Fibroblast of skin of right quadriceps (primary cell): ENCODE data around the gene CPSF4L.
"Not testable (repeated sequence)": the region's sequence is repeated elsewhere in the genome, so short reads cannot be mapped to it uniquely, and the experiment has no call there.

ENCODE experiments used
- DNase-seq: peaks from one replicate; pipeline ENCODE4 v3.0.0-alpha.2; 2013

Gene CPSF4L

DNA sequence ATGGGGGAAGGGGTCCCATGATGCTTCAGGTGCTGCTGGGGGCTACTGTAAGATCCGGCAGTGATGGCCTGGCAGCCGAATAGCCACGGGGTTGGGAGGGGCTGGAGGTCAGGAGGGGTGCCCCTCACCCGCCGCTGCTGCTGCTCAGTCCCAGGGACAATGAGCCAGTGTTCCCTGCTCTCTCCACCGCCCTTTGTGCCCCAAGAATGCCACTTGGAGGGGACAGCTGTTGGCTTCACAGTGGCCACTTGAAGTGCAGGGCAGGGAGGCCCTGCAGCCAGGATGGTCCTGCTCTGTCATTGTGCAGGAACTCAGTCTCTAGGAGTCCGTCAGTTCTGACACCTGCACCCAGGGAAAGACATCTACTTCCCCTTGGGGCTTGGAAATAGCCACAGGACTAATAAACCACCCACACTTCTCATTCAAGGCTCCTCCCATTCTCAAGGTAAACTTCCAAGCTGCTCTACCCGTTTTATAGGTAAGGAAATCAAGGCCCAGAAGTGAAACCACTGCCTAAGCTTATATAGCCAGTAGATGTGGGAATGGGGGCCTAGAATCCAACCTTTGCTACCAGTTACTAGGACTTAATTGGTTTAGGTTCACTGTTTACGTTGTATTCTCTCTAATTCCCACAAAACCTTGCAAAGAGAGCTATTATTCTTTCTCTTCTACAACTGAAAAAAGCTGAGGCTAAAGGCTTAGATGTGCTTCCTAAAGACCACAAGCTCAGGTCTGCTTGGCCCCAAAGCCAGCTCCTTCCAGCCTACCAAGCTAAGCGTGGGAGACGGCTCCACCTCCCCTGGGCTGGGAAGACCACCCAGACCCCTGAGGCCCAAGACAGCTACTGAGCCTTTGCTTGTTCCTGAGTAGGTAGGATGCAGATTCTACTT, 6.2 kb upstream of the CPSF4L start:
- no peak for DNase-seq

DNA sequence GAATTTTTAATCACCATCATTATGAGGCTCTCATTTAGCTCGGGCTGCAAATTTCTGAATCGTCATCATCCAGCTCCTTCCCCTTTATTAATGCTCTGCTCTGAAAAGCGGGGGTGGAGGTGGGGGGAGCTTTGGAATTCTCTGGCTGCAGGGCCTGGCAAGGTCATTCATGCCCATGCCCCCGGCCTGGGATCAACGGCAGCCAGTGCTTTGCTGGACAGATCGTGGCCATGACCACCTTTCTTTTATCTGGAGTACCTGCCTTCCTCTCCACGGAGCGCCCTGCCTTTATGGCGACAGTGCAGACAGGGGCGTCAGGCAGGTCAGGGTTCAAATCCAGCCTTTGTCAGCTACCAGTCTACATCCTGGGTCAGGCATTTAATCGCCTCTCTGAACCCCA, 5.1 kb upstream of the CPSF4L start:
- DNase-seq = no peak

DNA sequence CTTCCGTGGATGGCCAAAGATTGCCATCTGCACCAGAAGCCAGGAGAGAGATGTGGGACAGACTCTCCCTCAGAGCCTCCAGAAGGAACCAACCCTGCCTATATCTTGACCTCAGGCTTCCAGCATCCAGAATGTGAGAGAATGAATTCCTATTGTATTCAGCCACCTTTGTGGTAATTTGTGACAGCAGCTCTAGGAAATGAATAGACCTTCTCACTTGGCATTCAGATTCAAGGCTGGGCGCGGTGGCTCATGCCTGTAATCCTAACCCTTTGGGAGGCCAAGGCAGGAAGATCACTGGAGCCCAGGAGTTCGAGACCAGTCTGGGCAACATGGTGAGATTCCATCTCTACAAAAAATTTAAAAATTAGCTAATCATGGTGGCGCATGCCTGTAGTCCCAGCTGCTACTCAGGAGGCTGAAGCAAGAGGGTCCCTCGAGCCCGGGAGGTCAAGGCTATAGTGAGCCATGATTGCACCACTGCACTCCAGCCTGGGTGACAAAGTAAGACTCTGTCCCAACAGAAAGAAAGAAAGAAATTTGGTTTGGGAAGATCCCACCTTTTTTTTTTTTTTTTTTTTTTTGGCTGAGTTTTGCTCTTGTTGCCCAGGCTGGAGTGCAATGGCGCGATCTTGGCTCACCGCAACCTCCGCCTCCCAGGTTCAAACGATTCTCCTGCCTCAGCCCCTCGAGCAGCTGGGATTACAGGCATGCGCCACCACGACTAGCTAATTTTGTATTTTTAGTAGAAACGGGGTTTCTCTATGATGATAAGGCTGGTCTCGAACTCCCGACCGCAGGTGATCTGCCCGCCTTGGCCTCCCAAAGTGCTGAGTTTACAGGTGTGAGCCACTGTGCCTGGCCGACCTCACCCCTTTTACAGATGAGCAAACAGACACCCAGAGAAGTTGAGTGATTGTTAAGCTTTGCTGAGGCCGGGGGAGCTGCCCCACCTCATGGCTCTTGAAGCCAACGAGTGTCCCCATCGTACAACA, 4.3 kb upstream of the CPSF4L start:
- no peak for DNase-seq

- DNase-seq = not testable (repeated sequence)
Measured at GRCh38 chr17:73264448-73264847, 2.8 kb upstream of the CPSF4L start.

- peak; percentile 71 for DNase-seq
Measured at GRCh38 chr17:73262676-73263642, 1.3 kb upstream of the CPSF4L start.

- no peak for DNase-seq
Measured at GRCh38 chr17:73261952-73262675, 434 bp upstream of the CPSF4L start.

DNA sequence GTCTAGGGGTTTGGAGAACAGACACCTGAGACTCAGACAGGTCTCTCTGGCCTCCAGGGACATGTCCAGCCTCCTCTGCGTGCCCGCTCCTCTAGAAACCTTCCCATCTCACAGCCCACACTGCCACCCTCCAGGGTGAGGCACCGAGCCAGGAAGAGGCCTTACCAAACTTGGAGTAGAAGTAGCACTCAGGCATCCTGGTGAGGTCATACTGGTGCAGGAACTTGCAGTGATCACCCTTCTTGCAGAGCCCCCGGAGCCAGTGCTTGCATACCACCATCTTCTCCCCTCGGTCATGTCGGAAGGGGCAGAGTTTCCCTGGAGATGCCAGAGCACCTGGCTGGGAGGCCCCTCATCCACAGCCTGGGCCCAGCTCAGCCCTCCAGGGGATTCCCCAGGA, 4.2 kb downstream of the CPSF4L start:
- DNase-seq = no peak

GRCh38 chr17:73256220-73256619, 5.5 kb downstream of the CPSF4L start:
- no peak for DNase-seq

- peak; percentile 17 for DNase-seq
Measured at GRCh38 chr17:73255671-73256181, 6.0 kb downstream of the CPSF4L start.

DNA sequence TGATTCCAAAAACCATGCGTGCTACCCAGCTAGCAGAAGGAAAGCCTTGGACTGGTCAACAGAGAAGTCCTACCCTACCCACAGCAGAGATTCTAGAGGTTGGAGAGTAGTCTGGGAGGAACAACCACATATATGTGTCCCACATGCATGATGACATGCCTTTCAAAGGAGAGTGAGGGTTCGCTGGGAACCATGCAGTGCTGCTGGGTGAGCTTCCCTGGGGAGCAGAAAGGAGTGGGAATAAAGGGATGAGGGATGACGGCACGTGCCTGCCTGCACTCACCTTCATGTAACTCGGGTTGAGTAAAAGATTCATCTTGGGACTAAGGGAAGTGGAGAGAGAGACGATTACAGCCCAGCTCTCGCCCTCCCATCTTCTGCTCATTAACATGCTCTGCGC, 9.8 kb downstream of the CPSF4L start:
- no peak for DNase-seq

DNA sequence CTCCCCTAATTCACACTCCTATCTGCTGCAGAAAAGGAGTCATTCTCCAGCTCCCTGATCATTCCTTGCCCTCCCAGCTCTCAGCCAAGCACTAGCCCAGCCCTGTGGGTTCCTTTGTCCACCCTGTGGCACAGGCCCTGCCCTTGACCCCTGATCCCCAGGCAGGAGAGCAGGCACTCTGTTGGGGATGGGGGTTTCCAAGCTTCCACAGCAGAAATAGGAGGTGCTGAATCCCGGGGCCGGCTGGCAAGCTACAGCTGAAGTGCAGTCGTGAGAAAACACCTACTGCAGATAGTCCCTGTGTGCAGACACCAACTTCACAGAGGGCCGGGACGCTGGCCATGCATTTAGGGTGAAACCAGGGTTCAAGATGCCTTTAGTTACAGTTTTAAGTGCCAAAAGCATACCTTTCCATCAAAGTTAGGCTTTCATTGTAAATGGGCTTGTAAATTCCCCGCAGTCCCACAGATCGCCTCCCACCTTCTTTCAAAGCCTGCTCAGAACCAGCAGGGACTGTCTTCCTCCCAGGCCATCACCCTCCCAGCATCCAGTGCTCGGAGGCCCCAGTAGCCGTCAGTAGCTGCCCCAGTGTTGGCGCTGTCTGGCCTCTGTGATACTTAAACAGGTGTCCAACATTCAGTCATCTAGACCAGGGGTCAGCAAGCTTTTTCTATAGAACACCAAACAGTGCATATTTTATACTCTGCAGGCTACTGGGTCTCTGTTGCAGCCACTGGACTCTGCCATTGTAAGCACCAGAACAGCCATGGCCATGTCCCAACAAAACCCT, 10.6 kb downstream of the CPSF4L start:
- DNase-seq = no peak

DNA sequence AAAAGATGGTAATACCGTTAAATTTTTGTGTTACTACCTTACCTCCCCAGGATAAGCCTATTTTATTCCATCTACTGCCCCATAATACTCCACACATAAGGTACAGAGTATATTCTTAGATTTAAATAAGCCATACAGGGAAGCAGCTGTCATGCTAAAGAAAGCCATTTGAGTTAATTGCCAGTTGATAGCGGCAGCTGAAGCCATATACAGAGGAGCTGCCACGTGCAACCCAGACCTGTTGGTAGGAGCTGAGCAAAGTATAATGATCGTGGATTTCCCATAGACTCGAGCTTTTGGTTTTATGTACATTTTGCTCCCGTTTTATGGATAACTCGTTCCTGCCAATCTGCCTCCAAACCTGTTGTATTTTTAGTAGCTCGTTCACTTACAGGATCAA, 12.0 kb downstream of the CPSF4L start:
- no peak for DNase-seq

GRCh38 chr17:73248532-73248931, 13.1 kb downstream of the CPSF4L start:
- DNase-seq = no peak

DNA sequence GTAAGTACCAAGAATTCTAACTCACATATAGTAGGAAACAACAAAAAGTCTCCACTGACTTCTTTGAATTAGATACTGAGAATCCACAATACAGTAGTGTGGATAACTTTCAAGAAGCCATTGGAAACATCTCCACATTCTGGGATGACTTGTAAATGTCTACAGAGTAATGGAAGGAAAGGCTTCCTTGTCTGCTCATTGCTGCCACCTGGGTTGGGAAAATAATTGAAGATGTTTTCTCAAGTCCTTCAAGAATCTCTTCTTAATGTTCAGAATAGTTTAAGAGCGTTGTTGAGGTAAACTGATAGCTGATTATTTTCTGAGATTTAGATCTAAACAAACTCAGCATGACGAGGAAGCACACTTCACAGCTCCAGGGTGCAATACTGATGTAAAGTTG, 14.0 kb downstream of the CPSF4L start:
- no peak for DNase-seq

DNA sequence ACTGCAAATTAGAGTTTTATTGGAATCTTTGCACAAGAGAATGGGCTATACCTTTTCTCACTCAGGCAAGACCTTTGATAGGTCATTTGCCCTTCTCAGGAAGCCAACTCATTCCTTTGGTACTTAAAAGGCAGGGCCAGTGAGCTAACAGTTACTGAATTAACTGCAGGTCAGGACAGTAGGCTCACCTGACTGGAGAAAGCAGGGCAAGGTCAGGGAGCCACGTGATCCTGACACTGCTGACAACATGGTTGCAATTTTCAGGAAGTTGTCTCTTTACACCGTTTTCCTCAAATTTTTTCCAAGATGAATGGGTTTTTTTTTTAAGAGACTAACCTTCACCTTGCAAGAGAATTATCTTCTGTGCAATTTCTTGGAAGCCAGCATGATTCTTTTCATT, 21.1 kb downstream of the CPSF4L start:
- no peak for DNase-seq

DNA sequence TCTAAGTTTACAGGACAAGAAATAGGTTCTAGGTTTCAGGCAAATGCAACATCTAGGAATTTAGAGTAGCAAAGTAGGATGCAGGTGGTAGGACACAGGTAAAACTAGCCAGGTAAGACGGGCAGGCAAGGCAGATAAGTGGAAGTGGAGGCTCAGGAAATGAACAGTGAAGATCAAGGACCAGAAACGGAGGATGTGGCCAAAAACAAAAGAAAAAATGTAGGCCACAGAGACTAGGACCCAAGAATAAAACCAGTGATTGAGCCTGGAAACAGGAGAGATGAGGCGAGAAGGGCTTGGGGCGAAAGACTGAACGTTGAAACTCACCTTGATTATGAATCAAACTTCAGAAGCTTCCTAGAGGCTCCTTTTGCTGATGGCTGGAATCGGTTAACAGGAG, 24.0 kb downstream of the CPSF4L start:
- DNase-seq = no peak

- no peak for DNase-seq
Measured at GRCh38 chr17:73234736-73235135, 26.9 kb downstream of the CPSF4L start.

DNA sequence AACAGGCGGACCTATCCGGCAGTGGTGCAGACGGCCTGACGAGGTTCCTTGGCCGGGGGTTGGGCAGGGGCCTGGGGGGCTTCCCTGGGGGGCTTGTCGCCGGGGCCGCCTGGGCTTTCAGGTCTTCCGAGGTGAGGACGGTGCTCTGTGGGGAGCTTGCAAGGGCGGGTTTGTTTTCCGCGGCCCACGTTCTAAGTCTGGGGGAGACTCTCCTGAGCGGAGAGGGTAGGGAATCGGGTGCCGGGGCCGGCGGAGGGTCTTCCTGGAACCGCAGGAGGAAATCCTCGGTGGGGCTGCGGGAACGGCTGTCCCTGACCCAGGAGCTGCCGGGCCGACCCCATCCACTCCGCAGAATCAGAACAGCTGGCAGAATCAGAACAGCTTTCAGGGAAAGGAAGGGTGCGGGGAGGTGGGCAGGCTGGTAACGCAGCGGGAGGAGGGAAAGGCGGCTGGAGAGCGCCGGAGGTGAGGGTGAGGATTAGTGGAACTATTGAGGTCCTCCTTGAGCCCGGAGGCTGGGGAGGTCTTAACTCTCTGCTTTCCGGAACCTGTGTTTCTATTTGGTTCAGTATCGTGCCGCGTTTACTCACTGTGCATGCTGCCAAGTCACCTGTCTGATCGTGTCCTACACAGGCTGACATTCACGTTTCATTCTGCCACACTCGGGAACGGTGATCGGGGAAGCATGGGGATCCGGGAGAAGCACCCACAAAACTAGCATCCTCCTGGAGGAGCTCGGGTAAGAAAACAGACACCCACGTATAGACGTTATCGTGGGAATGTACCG, 28.9 kb downstream of the CPSF4L start:
- DNase-seq = no peak

- peak; percentile 94 for DNase-seq
Measured at GRCh38 chr17:73231841-73232586, 29.7 kb downstream of the CPSF4L start.
